ENCODE measurements around the gene AMACR. TPM values are rescaled to one million over a fixed set of nuclear protein-coding genes. Genes with fewer than 3 reads are reported as not detected.

Gene AMACR
- total and polyA plus RNA-seq, 2 of the 8 experiments (the other 6 are each of a cell fraction or from before 2014, with no cell fraction given): 9.1 to 12.6 TPM

DNA sequence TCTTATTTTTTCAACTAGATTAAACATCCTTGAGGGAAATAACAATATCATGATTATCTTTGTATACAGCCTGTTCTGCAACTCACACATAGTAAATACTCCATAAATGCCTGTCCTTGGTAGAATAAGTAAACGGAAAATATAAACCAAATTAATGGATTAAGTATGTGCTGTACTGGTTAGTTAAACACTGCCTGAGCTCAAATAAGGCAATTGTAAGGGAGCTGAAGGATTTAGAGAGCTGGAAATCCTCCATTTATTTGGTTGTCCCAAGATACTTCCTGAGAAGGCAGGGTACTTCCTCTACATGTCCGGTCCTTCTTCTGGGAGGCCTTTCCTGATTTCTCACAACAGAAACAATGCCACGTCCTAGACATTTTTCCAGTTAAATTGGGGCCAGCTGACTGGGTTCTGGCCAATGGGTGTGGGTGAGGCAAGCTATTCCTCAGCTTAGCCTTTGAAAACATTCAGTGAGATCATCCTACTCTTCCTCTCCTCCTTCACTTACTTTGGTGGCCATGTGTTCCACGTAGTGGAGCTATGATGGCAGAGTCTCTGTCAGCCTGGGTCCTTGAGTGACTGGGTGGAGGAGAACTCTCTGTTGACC, 43.6 kb upstream of the AMACR start:
- H3K36me3 ChIP-seq (ENCODE audit: control insufficient read depth in 2 of 4, insufficient read depth in 4 of 4, low read length in 3 of 4): no peaks in the 10 kb centered on the region; a peak in 1 of 8 replicates
- no peak overlapping the region for H4K8ac ChIP-seq (ENCODE audit: extremely low read depth, insufficient read depth, low read length)
- no peak overlapping the region for H3K56ac ChIP-seq (replicated peaks; ENCODE audit: insufficient read length, low read depth, low read length)
- no peak overlapping the region for H2BK120ac ChIP-seq (replicated peaks; ENCODE audit: low read depth, low read length)
- H4K91ac ChIP-seq (replicated peaks; ENCODE audit: insufficient read length, low read length): no peak overlapping the region
- no peak overlapping the region for H3K4ac ChIP-seq (replicated peaks; ENCODE audit: insufficient read length, low read depth, low read length)
- no peaks in the 10 kb centered on the region for H3K79me2 ChIP-seq (ENCODE audit: control insufficient read depth in 1 of 2, insufficient read depth in 2 of 2, low read length in 2 of 2)
- no peak overlapping the region for H3K9ac ChIP-seq (replicated peaks in 1 of 4; ENCODE audit: extremely low read depth in 1 of 4, low read depth in 3 of 4, low read length in 3 of 4)
- no peaks in the 10 kb centered on the region for H3K9me3 ChIP-seq (ENCODE audit: insufficient read depth in 2 of 2, low read depth in 1 of 2, low read length in 1 of 2)
- no peak overlapping the region for H4K5ac ChIP-seq (ENCODE audit: insufficient read length, low read depth, low read length)
- H3K79me1 ChIP-seq (ENCODE audit: low read depth, low read length): no peaks in the 10 kb centered on the region
- no peak for DNase-seq (ENCODE audit: low read depth in 1 of 2, low spot score in 2 of 2)
- H3K27me3 ChIP-seq (replicated peaks in 1 of 4; ENCODE audit: control insufficient read depth in 3 of 4, extremely low read depth in 1 of 4, insufficient read depth in 3 of 4, low read length in 3 of 4): no peaks in the 10 kb centered on the region
- no peaks in the 10 kb centered on the region; the same call in 1 of the 2 replicates for H3K23me2 ChIP-seq (ENCODE audit: low read depth, low read length)
- WGBS, 2 experiments (ENCODE audit: extremely low coverage in 1 of 2, insufficient coverage in 1 of 2, insufficient read length in 1 of 2, insufficient replicate concordance in 2 of 2, low coverage in 1 of 2, low lambda C conversion rate in 2 of 2, missing lambda C conversion rate in 1 of 2): 92% methylated on average over 4 of the region's 4 CpGs; no CpG with 5 or more reads in 1 of the 2 experiments
- H2AK5ac ChIP-seq (ENCODE audit: low read depth, low read length): no peak overlapping the region
- H3K4me3 ChIP-seq (ENCODE audit: extremely low read depth in 1 of 4, insufficient read depth in 2 of 4, low read depth in 3 of 4, low read length in 4 of 4): no peak overlapping the region
- no peak overlapping the region for H3K14ac ChIP-seq (ENCODE audit: insufficient read length)
- H2BK12ac ChIP-seq (ENCODE audit: low read depth, low read length): no peak overlapping the region
- H2AFZ ChIP-seq (ENCODE audit: low read length): no peak overlapping the region
- H2BK15ac ChIP-seq (ENCODE audit: low read length): no peak overlapping the region
- CTCF ChIA-PET (ENCODE audit: partially characterized antibody): interaction anchor here (0.9 kb wide), 1 partner anchor 11 kb away, joined by 4 read pairs; no protein-coding TSS in a partner anchor
- H2BK20ac ChIP-seq (ENCODE audit: low read length): no peak overlapping the region
- no peaks in the 10 kb centered on the region; a peak in 1 of 7 replicates for H3K4me1 ChIP-seq (replicated peaks in 1 of 4; ENCODE audit: control insufficient read depth in 3 of 4, insufficient read depth in 4 of 4, low read length in 3 of 4)
- H3K23ac ChIP-seq (ENCODE audit: insufficient read length): no peak overlapping the region
- no peak overlapping the region for H3K27ac ChIP-seq (ENCODE audit: low read depth, low read length)
- H3K4me2 ChIP-seq (ENCODE audit: insufficient read depth in 1 of 2, low read depth in 2 of 2, low read length in 2 of 2): no peak overlapping the region
- no peak overlapping the region for H3K18ac ChIP-seq (ENCODE audit: extremely low read depth, low read length)
- POLR2A ChIA-PET (ENCODE audit: partially characterized antibody): no interaction called here
- H4K20me1 ChIP-seq (replicated peaks in 1 of 2; ENCODE audit: control insufficient read depth in 1 of 2, insufficient read depth in 2 of 2, low read length in 2 of 2): no peaks in the 10 kb centered on the region
- FAIRE-seq: no peak
- H2BK5ac ChIP-seq (ENCODE audit: low read depth, low read length): no peak overlapping the region
- TF ChIP-seq FOSL1 (IDR thresholded peaks at IDR 0.05; ENCODE audit: insufficient read depth, low read depth, low read length) (no peak), YY1 (IDR thresholded peaks at IDR 0.05; ENCODE audit: low read depth, low read length) (no peak), CEBPB (IDR thresholded peaks at IDR 0.05; ENCODE audit: low read depth, low read length) (no peak), EZH2 (IDR thresholded peaks at IDR 0.05; ENCODE audit: low read depth, low read length, severe bottlenecking) (no peak), RNF2 (IDR thresholded peaks at IDR 0.05; ENCODE audit: borderline replicate concordance, low read depth, low read length, missing control alignments, poor library complexity, severe bottlenecking) (no peak), JUND (IDR thresholded peaks at IDR 0.05; ENCODE audit: low read length) (no peak), BCL11A (IDR thresholded peaks at IDR 0.05; ENCODE audit: low read depth in 2 of 2, low read length in 2 of 2) (no peak)
- TF ChIP-seq, protein P1, sequence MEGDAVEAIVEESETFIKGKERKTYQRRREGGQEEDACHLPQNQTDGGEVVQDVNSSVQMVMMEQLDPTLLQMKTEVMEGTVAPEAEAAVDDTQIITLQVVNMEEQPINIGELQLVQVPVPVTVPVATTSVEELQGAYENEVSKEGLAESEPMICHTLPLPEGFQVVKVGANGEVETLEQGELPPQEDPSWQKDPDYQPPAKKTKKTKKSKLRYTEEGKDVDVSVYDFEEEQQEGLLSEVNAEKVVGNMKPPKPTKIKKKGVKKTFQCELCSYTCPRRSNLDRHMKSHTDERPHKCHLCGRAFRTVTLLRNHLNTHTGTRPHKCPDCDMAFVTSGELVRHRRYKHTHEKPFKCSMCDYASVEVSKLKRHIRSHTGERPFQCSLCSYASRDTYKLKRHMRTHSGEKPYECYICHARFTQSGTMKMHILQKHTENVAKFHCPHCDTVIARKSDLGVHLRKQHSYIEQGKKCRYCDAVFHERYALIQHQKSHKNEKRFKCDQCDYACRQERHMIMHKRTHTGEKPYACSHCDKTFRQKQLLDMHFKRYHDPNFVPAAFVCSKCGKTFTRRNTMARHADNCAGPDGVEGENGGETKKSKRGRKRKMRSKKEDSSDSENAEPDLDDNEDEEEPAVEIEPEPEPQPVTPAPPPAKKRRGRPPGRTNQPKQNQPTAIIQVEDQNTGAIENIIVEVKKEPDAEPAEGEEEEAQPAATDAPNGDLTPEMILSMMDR (IDR thresholded peaks at IDR 0.05; ENCODE audit: control extremely low read depth in 1 of 3, insufficient read depth in 1 of 3, low read depth in 1 of 3, low read length in 3 of 3): no peak

Data from H1 (cell line).